ENCODE data around the gene PPP2R2C.

GRCh38 chr4:6467600-6467999, 4.8 kb downstream of the PPP2R2C start:
- TF ChIP-seq CTCF (tag by site-specific recombination; IDR thresholded peaks at IDR 0.05) (no peak), ZNF777 (tag by site-specific recombination; IDR thresholded peaks at IDR 0.05; ENCODE audit: borderline replicate concordance) (no peak)
